GM23338 (cell line): Measurements from ENCODE around the gene TRAPPC10. TPM values are rescaled to one million over a fixed set of nuclear protein-coding genes. Genes with fewer than 3 reads are reported as not detected.

ENCODE experiments used
- ATAC-seq: fragments of 200-7000 bp; cut with Tn5 transposase; 3 replicates; pipeline ENCODE4 v1.9.1; 2020
- DNase-seq: peaks from one replicate; pipeline ENCODE4 v3.0.0-alpha.2; 2015; ENCODE audit warnings: low spot score
- H2AFZ ChIP-seq: fragments of 200-600 bp; sonication (generic); 2 replicates; pipeline ENCODE4 v1.8.0; 2016; ENCODE audit warnings: antibody characterized with exemption, mild to moderate bottlenecking, moderate library complexity
- H3F3A ChIP-seq: fragments of 200-600 bp; sonication (generic); replicated peaks from 2 replicates; pipeline ENCODE4 v1.8.0; 2017; ENCODE audit warnings: antibody characterized with exemption, mixed run types, low read depth
- H3K27ac ChIP-seq: fragments of 200-600 bp; sonication (generic); 2 replicates; pipeline ENCODE4 v1.6.1; 2016; ENCODE audit warnings: low read depth
- H3K27me3 ChIP-seq: fragments of 200-600 bp; sonication (generic); 2 replicates; pipeline ENCODE4 v1.8.0; 2016; ENCODE audit warnings: mild to moderate bottlenecking, mixed run types, moderate library complexity; ENCODE audit not compliant: insufficient read depth
- H3K36me3 ChIP-seq: fragments of 200-600 bp; sonication (generic); 2 replicates; pipeline ENCODE4 v1.8.0; 2016; ENCODE audit warnings: mild to moderate bottlenecking; ENCODE audit not compliant: insufficient read depth
- H3K4me1 ChIP-seq: fragments of 200-600 bp; sonication (generic); 2 replicates; pipeline ENCODE4 v1.8.0; 2016; ENCODE audit warnings: mild to moderate bottlenecking, moderate library complexity; ENCODE audit not compliant: insufficient read depth
- H3K4me2 ChIP-seq: fragments of 200-600 bp; sonication (generic); 2 replicates; pipeline ENCODE4 v1.7.1; 2017; ENCODE audit warnings: mixed run types
- H3K4me3 ChIP-seq: fragments of 200-600 bp; sonication (generic); 2 replicates; pipeline ENCODE4 v1.6.1; 2016; ENCODE audit warnings: mixed run types
- H3K79me2 ChIP-seq: fragments of 200-600 bp; sonication (generic); replicated peaks from 2 replicates; pipeline ENCODE4 v1.8.0; 2017; ENCODE audit warnings: mild to moderate bottlenecking; ENCODE audit not compliant: insufficient read depth
- H3K9me2 ChIP-seq: fragments of 200-600 bp; sonication (generic); 2 replicates; pipeline ENCODE4 v1.8.0; 2017; ENCODE audit not compliant: insufficient read depth
- H4K20me1 ChIP-seq: fragments of 200-600 bp; sonication (generic); replicated peaks from 2 replicates; pipeline ENCODE4 v1.8.0; 2017; ENCODE audit warnings: mild to moderate bottlenecking; ENCODE audit not compliant: insufficient read depth
- H3K27ac Mint-ChIP-seq: 2 replicates; pipeline ENCODE4 v1.8.0; 2020; ENCODE audit warnings: inconsistent platforms, mild to moderate bottlenecking, moderate library complexity, mixed read lengths
- H3K27me3 Mint-ChIP-seq: 3 replicates; pipeline ENCODE4 v1.8.0; 2022; ENCODE audit warnings: low read depth, mild to moderate bottlenecking, moderate library complexity, mixed read lengths, inconsistent platforms; ENCODE audit not compliant: insufficient read depth, poor library complexity
- H3K36me3 Mint-ChIP-seq: 3 replicates; pipeline ENCODE4 v1.8.0; 2021; ENCODE audit warnings: low read depth, mild to moderate bottlenecking, inconsistent platforms, moderate library complexity, mixed read lengths
- H3K4me1 Mint-ChIP-seq: 3 replicates; pipeline ENCODE4 v1.8.0; 2020; ENCODE audit warnings: mild to moderate bottlenecking, inconsistent platforms, mixed read lengths
- H3K4me3 Mint-ChIP-seq: 3 replicates; pipeline ENCODE4 v1.8.0; 2021; ENCODE audit warnings: moderate library complexity, mild to moderate bottlenecking, inconsistent platforms, mixed read lengths
- H3K9me3 Mint-ChIP-seq: 3 replicates; pipeline ENCODE4 v1.8.0; 2020; ENCODE audit warnings: moderate library complexity, mild to moderate bottlenecking, inconsistent platforms, mixed read lengths
- ETS1 ChIP-seq: IDR thresholded peaks from 2 replicates; pipeline ENCODE4 v1.6.1; 2016; ENCODE audit warnings: antibody characterized with exemption
- NANOG ChIP-seq: IDR thresholded peaks from 2 replicates; pipeline ENCODE4 v1.6.1; 2016; ENCODE audit warnings: antibody characterized with exemption, borderline replicate concordance
- POLR2AphosphoS5 ChIP-seq: IDR thresholded peaks from 2 replicates; pipeline ENCODE4 v1.6.1; 2016; ENCODE audit warnings: antibody characterized with exemption, low read depth
- REST ChIP-seq: IDR thresholded peaks from one replicate; pipeline ENCODE4 v1.6.1; 2018; ENCODE audit warnings: antibody characterized with exemption; ENCODE audit not compliant: unreplicated experiment
- STAT1 ChIP-seq: IDR thresholded peaks from one replicate; pipeline ENCODE4 v1.6.1; 2016; ENCODE audit warnings: antibody characterized with exemption; ENCODE audit not compliant: unreplicated experiment
- ZNF462 ChIP-seq: fragments of 250-450 bp; sonication (Bioruptor Pico); IDR thresholded peaks from 2 replicates; pipeline ENCODE4 v1.5.0; 2020; ENCODE audit warnings: mild to moderate bottlenecking, moderate library complexity
- polyA plus RNA-seq: library from polyadenylated mRNA; unstranded; fragments of >200 nt; fragmentation: Nextera tagmentation; extraction: Ambion mirVana; gene quantifications from 2 replicates; pipeline ENCODE4 v1.2.1, GENCODE V29; 2016
- total RNA-seq: library from RNA; depleted of rRNA; stranded (reverse); fragments of >200 nt; shearing (Covaris generic); gene quantifications from 2 replicates; pipeline ENCODE4 v1.2.3, GENCODE V29; 2014

The TRAPPC10 gene
- total and polyA plus RNA-seq, 2 experiments from 2014 or later, result 14.0 to 27.1 TPM

GRCh38 chr21:44018127-44018526 lies 6.0 kb downstream of the TRAPPC10 start (continued):
- no peak for TF ChIP-seq ZNF462
- TF ChIP-seq STAT1, result no peak

- Mint-ChIP-seq H3K27ac (no peak overlapping the region), H3K27me3 (no peaks in the 10 kb centered on the region), H3K36me3 (no peaks in the 10 kb centered on the region), H3K9me3 (no peaks in the 10 kb centered on the region), H3K4me3 (no peak overlapping the region), H3K4me1 (peaks cover 16% of the 10 kb centered on the region)
- no peak overlapping the region for H3K4me3 ChIP-seq
- H3K36me3 ChIP-seq, result no peaks in the 10 kb centered on the region
- no peaks in the 10 kb centered on the region for H3F3A ChIP-seq
- peaks cover 100% of the 10 kb centered on the region for H3K79me2 ChIP-seq
- ATAC-seq (peak; percentile 22; the same call in 2 of the 3 replicates), DNase-seq (no peak)
- no peaks in the 10 kb centered on the region for H3K9me2 ChIP-seq
- no peak overlapping the region for H2AFZ ChIP-seq
- no peak overlapping the region for H3K27ac ChIP-seq
- no peaks in the 10 kb centered on the region for H3K27me3 ChIP-seq
- no peak overlapping the region for H3K4me2 ChIP-seq
- peaks cover 66% of the 10 kb centered on the region for H4K20me1 ChIP-seq
- H3K4me1 ChIP-seq, result no peaks in the 10 kb centered on the region
- TF ChIP-seq POLR2AphosphoS5 (no peak), NANOG (no peak), ETS1 (no peak), REST (no peak)
These were observed 6.9 kb downstream of the TRAPPC10 start for GRCh38 chr21:44018813-44019567.
